ENCODE results near the gene CCP110. TPM values are rescaled to one million over a fixed set of nuclear protein-coding genes. Genes with fewer than 3 reads are reported as not detected.

CCP110 gene
- total RNA-seq, 1 donor from 2014 or later = 25.9 TPM

- Mint-ChIP-seq H3K4me1 (ENCODE audit: low read depth) (no peaks in the 10 kb centered on the region), H3K27me3 (ENCODE audit: low read depth) (no peaks in the 10 kb centered on the region), H3K9me3 (peaks cover 6% of the 10 kb centered on the region), H3K36me3 (ENCODE audit: low read depth) (peaks cover 29% of the 10 kb centered on the region), H3K27ac (no peak overlapping the region), H3K4me3 (ENCODE audit: low read depth) (no peak overlapping the region)
- intact Hi-C loops (cut with micrococcal nuclease) = no loop called here
- no peak for DNase-seq (ENCODE audit: low spot score)
Observed at GRCh38 chr16:19566362-19566761, 42.6 kb downstream of the CCP110 start.

DNA sequence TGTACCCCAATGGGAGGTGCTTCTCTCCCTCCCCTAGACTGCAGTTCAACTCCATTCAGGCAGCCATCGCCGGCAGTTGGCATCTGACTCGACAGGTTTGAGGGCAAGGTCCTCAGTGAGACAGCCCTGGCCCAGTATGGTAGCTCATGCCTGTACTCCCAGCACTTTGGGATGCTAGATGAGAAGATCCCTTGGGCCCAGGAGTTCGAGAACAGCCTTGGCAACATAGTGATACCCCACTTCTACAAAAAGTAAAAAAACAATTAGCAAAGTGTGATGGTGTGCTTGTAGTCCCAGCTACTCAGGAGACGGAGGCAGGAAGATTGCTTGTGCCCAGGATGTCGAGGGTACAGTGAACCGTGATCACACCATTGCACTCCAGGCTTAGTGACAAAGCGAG, 43.8 kb downstream of the CCP110 start:
- Mint-ChIP-seq H3K27me3 (ENCODE audit: low read depth) (no peaks in the 10 kb centered on the region), H3K36me3 (ENCODE audit: low read depth) (peaks cover 29% of the 10 kb centered on the region), H3K9me3 (peaks cover 6% of the 10 kb centered on the region), H3K27ac (no peak overlapping the region), H3K4me1 (ENCODE audit: low read depth) (no peaks in the 10 kb centered on the region), H3K4me3 (ENCODE audit: low read depth) (no peak overlapping the region)
- intact Hi-C loops (cut with micrococcal nuclease) = no loop called here
- DNase-seq (ENCODE audit: low spot score) = no peak

DNA sequence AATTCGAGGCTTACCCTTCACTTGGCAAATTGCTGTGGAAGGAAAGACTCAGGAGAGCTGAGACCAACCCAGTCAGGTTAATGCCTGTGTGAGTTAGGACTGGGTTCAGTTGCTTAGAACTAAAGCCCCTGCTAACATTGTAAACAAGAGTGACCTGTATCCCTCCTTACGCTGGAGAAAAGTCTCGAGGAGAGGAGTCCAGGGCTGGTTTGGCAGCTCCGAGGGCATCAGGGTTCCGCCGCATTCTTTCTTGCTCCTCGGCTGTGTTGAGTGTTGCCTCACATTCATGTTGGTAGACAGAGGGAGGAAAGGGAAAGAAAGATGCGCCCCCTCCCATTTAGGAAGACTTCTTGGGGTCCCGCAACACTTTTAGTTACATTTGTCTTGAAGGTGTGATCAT, 50.3 kb downstream of the CCP110 start:
- Mint-ChIP-seq H3K9me3 (no peaks in the 10 kb centered on the region), H3K27ac (no peak overlapping the region), H3K4me3 (ENCODE audit: low read depth) (no peak overlapping the region), H3K27me3 (ENCODE audit: low read depth) (no peaks in the 10 kb centered on the region), H3K36me3 (ENCODE audit: low read depth) (peaks cover 45% of the 10 kb centered on the region), H3K4me1 (ENCODE audit: low read depth) (no peaks in the 10 kb centered on the region)
- DNase-seq (ENCODE audit: low spot score) = no peak
- intact Hi-C loops (cut with micrococcal nuclease) = no loop called here

- Mint-ChIP-seq H3K36me3 (ENCODE audit: low read depth) (peaks cover 45% of the 10 kb centered on the region), H3K27me3 (ENCODE audit: low read depth) (no peaks in the 10 kb centered on the region), H3K4me3 (ENCODE audit: low read depth) (no peak overlapping the region), H3K27ac (no peak overlapping the region), H3K9me3 (no peaks in the 10 kb centered on the region), H3K4me1 (ENCODE audit: low read depth) (no peaks in the 10 kb centered on the region)
- intact Hi-C loops (cut with micrococcal nuclease) = no loop called here
- DNase-seq (ENCODE audit: low spot score) = no peak
Observed at GRCh38 chr16:19574615-19575014, 50.9 kb downstream of the CCP110 start.

GRCh38 chr16:19578378-19578971, 54.7 kb downstream of the CCP110 start:
- H3K4me3 Mint-ChIP-seq (ENCODE audit: low read depth) = no peak overlapping the region
- no peak for DNase-seq (ENCODE audit: low spot score)
- peaks cover 8% of the 10 kb centered on the region for H3K9me3 Mint-ChIP-seq
- no peaks in the 10 kb centered on the region for H3K27me3 Mint-ChIP-seq (ENCODE audit: low read depth)
- no peak overlapping the region for H3K27ac Mint-ChIP-seq
- intact Hi-C loops (cut with micrococcal nuclease) = no loop called here
- H3K4me1 Mint-ChIP-seq (ENCODE audit: low read depth) = no peaks in the 10 kb centered on the region
- H3K36me3 Mint-ChIP-seq (ENCODE audit: low read depth) = peaks cover 66% of the 10 kb centered on the region

DNA sequence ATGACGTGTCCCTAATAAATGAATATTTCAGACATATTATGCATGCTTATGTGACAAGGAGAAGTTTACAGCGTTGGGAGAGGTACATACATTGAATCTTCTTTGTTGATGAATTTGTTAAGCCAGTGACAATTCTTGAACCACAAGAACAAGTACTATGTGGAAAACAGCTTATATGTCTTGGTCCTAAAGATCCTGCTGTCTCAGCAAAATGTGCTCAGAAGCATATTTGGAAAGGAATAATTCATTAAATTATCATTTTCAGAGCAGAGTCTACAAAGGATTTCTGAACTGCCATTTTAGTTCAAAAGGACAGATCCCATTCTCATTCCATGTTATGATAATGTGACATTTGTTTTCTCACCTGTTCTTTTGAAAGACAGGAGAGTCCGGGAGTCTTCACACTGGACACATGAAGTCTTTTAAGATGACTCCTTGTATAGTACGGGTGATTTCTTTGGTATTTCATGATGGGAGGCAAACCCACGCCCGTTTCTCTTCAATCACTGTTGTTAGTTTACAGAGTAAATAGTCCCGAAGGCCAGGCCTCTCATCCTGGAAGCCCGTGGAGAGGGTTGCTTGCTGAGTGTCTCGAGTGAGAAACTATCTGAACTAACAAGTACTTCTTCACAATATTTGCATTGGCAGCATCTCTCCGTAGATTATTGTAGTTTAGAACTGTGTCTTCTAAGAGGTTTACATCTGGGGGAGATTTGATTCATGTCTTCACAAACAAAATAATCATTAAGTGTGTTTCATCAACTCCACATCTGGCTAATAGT, 58.5 kb downstream of the CCP110 start:
- no peak overlapping the region for H3K27ac Mint-ChIP-seq
- no peaks in the 10 kb centered on the region for H3K27me3 Mint-ChIP-seq (ENCODE audit: low read depth)
- DNase-seq (ENCODE audit: low spot score) = no peak
- H3K4me1 Mint-ChIP-seq (ENCODE audit: low read depth) = no peaks in the 10 kb centered on the region
- intact Hi-C loops (cut with micrococcal nuclease) = no loop called here
- H3K9me3 Mint-ChIP-seq = peaks cover 8% of the 10 kb centered on the region
- peaks cover 52% of the 10 kb centered on the region for H3K36me3 Mint-ChIP-seq (ENCODE audit: low read depth)
- H3K4me3 Mint-ChIP-seq (ENCODE audit: low read depth) = no peak overlapping the region

DNA sequence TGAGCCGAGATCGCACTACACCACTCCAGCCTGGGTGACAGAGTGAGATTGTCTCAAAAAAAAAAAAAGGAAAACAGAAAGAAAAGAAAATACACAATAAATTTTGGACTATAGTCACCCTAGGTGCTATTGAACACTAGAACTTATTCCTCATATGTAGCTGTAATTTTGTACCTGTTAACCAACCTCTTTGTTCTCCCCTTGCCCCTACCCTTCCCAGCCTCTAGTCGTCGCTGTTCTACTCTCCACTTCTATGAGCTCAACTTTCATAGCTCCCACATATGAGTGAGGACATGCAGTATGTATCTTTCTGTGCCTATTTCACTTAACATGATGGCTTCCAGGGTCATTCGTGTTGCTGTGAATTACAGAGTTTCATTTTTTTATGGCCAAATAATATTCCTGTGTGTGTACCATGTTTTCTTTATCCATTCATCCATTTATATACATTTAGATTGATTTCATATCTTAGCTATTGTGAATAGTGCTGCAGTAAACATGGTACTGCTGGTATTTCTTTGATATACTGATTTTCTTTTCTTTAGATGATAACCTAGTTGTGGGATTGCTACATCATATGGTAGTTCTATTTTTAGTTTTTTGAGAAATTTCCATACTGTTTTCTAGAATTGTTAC, 60.0 kb downstream of the CCP110 start:
- no peak for DNase-seq (ENCODE audit: low spot score)
- H3K4me1 Mint-ChIP-seq (ENCODE audit: low read depth) = peaks cover 2% of the 10 kb centered on the region
- no peak overlapping the region for H3K4me3 Mint-ChIP-seq (ENCODE audit: low read depth)
- H3K27ac Mint-ChIP-seq = no peak overlapping the region
- peaks cover 43% of the 10 kb centered on the region for H3K36me3 Mint-ChIP-seq (ENCODE audit: low read depth)
- intact Hi-C loops (cut with micrococcal nuclease) = loop anchor here (1.0 kb wide), 1 partner anchor 303 kb away; no protein-coding TSS in a partner anchor
- H3K9me3 Mint-ChIP-seq = peaks cover 8% of the 10 kb centered on the region
- H3K27me3 Mint-ChIP-seq (ENCODE audit: low read depth) = no peaks in the 10 kb centered on the region

- H3K9me3 Mint-ChIP-seq = no peaks in the 10 kb centered on the region
- intact Hi-C loops (cut with micrococcal nuclease) = no loop called here
- H3K4me1 Mint-ChIP-seq (ENCODE audit: low read depth) = peaks cover 2% of the 10 kb centered on the region
- no peak for DNase-seq (ENCODE audit: low spot score)
- peaks cover 20% of the 10 kb centered on the region for H3K36me3 Mint-ChIP-seq (ENCODE audit: low read depth)
- no peaks in the 10 kb centered on the region for H3K27me3 Mint-ChIP-seq (ENCODE audit: low read depth)
- peak overlapping the region; percentile 11 for H3K27ac Mint-ChIP-seq
- H3K4me3 Mint-ChIP-seq (ENCODE audit: low read depth) = no peak overlapping the region
Observed at GRCh38 chr16:19588661-19589060, 64.9 kb downstream of the CCP110 start.

DNA sequence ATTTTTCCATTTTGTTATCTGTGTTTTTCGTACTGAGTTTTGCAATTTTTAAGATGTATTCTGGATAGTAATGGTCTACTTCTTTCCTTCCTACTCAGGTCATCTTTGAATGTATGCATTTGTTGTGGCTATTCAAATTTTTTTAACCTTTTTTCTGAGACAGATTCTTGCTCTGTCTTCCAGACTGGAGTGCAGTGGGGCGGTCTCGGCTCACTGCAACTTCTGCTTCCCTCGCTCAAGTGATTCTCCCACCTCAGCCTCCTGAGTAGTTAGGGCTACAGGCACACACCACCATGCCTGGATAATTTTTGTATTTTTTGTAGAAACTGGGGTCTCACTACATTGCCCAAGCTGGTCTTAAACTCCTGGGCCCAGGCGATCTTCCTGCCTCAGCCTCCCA, 65.4 kb downstream of the CCP110 start:
- H3K27me3 Mint-ChIP-seq (ENCODE audit: low read depth) = no peaks in the 10 kb centered on the region
- H3K36me3 Mint-ChIP-seq (ENCODE audit: low read depth) = peaks cover 17% of the 10 kb centered on the region
- H3K4me3 Mint-ChIP-seq (ENCODE audit: low read depth) = no peak overlapping the region
- peak overlapping the region; percentile 11 for H3K27ac Mint-ChIP-seq
- intact Hi-C loops (cut with micrococcal nuclease) = no loop called here
- no peak for DNase-seq (ENCODE audit: low spot score)
- no peaks in the 10 kb centered on the region for H3K9me3 Mint-ChIP-seq
- H3K4me1 Mint-ChIP-seq (ENCODE audit: low read depth) = peaks cover 2% of the 10 kb centered on the region

- H3K27ac Mint-ChIP-seq = no peak overlapping the region
- H3K9me3 Mint-ChIP-seq = no peaks in the 10 kb centered on the region
- no peak overlapping the region for H3K4me3 Mint-ChIP-seq (ENCODE audit: low read depth)
- peaks cover 2% of the 10 kb centered on the region for H3K4me1 Mint-ChIP-seq (ENCODE audit: low read depth)
- no peak for DNase-seq (ENCODE audit: low spot score)
- no peaks in the 10 kb centered on the region for H3K27me3 Mint-ChIP-seq (ENCODE audit: low read depth)
- intact Hi-C loops (cut with micrococcal nuclease) = no loop called here
- peaks cover 20% of the 10 kb centered on the region for H3K36me3 Mint-ChIP-seq (ENCODE audit: low read depth)
Observed at GRCh38 chr16:19589771-19590302, 66.1 kb downstream of the CCP110 start.

GRCh38 chr16:19595043-19595767, 71.5 kb downstream of the CCP110 start:
- no peak overlapping the region for H3K4me3 Mint-ChIP-seq (ENCODE audit: low read depth)
- no peaks in the 10 kb centered on the region for H3K27me3 Mint-ChIP-seq (ENCODE audit: low read depth)
- peaks cover 19% of the 10 kb centered on the region for H3K36me3 Mint-ChIP-seq (ENCODE audit: low read depth)
- no peak for DNase-seq (ENCODE audit: low spot score)
- no peaks in the 10 kb centered on the region for H3K4me1 Mint-ChIP-seq (ENCODE audit: low read depth)
- H3K27ac Mint-ChIP-seq = no peak overlapping the region
- intact Hi-C loops (cut with micrococcal nuclease) = no loop called here
- H3K9me3 Mint-ChIP-seq = no peaks in the 10 kb centered on the region

- Mint-ChIP-seq H3K4me1 (ENCODE audit: low read depth) (no peaks in the 10 kb centered on the region), H3K4me3 (ENCODE audit: low read depth) (no peak overlapping the region), H3K27ac (no peak overlapping the region), H3K27me3 (ENCODE audit: low read depth) (no peaks in the 10 kb centered on the region), H3K9me3 (no peaks in the 10 kb centered on the region), H3K36me3 (ENCODE audit: low read depth) (peaks cover 21% of the 10 kb centered on the region)
- intact Hi-C loops (cut with micrococcal nuclease) = no loop called here
- DNase-seq (ENCODE audit: low spot score) = no peak
Observed at GRCh38 chr16:19598805-19599510, 75.2 kb downstream of the CCP110 start.
